CD4-positive, alpha-beta T cell treated with Interleukin-2 at 100 ng/mL for 4 hours (primary cell): Measurements from ENCODE around the gene INSYN2B.

Source experiments
- DNase-seq: peaks from one replicate; pipeline ENCODE4 v3.0.0-alpha.2; 2020; ENCODE audit warnings: low spot score

INSYN2B gene

GRCh38 chr5:169933127-169933526, 47.2 kb downstream of the INSYN2B start:
- DNase-seq, result no peak

GRCh38 chr5:169923988-169924387, 56.3 kb downstream of the INSYN2B start:
- DNase-seq, result no peak

GRCh38 chr5:169922474-169922873, 57.8 kb downstream of the INSYN2B start:
- DNase-seq, result no peak

GRCh38 chr5:169921949-169922348, 58.3 kb downstream of the INSYN2B start:
- DNase-seq, result no peak

GRCh38 chr5:169921384-169921783, 58.9 kb downstream of the INSYN2B start:
- DNase-seq, result no peak

GRCh38 chr5:169920474-169920873, 59.8 kb downstream of the INSYN2B start:
- no peak for DNase-seq

- DNase-seq, result no peak
Observed at GRCh38 chr5:169918228-169918627, 62.1 kb downstream of the INSYN2B start.

GRCh38 chr5:169917500-169917899, 62.8 kb downstream of the INSYN2B start:
- no peak for DNase-seq

GRCh38 chr5:169914766-169915165, 65.5 kb downstream of the INSYN2B start:
- DNase-seq, result no peak

- no peak for DNase-seq
Observed at GRCh38 chr5:169913479-169913878, 66.8 kb downstream of the INSYN2B start.

- no peak for DNase-seq
Observed at GRCh38 chr5:169911448-169912212, 68.7 kb downstream of the INSYN2B start.

- DNase-seq, result no peak
Observed at GRCh38 chr5:169910393-169910792, 69.9 kb downstream of the INSYN2B start.

GRCh38 chr5:169909945-169910344, 70.3 kb downstream of the INSYN2B start:
- no peak for DNase-seq

GRCh38 chr5:169908864-169909263, 71.4 kb downstream of the INSYN2B start:
- no peak for DNase-seq

- DNase-seq, result no peak
Observed at GRCh38 chr5:169906745-169907649, 73.3 kb downstream of the INSYN2B start.

- DNase-seq, result no peak
Observed at GRCh38 chr5:169905017-169905416, 75.3 kb downstream of the INSYN2B start.

GRCh38 chr5:169904508-169904907, 75.8 kb downstream of the INSYN2B start:
- DNase-seq, result no peak

GRCh38 chr5:169904059-169904458, 76.2 kb downstream of the INSYN2B start:
- no peak for DNase-seq

GRCh38 chr5:169901896-169902295, 78.4 kb downstream of the INSYN2B start:
- DNase-seq, result no peak

GRCh38 chr5:169897481-169897880, 82.8 kb downstream of the INSYN2B start:
- no peak for DNase-seq

- no peak for DNase-seq
Observed at GRCh38 chr5:169895926-169896325, 84.4 kb downstream of the INSYN2B start.

- no peak for DNase-seq
Observed at GRCh38 chr5:169893571-169893970, 86.7 kb downstream of the INSYN2B start.

GRCh38 chr5:169893010-169893409, 87.3 kb downstream of the INSYN2B start:
- DNase-seq, result no peak
